ENCODE results near the gene CRYAA. TPM values are rescaled to one million over a fixed set of nuclear protein-coding genes. Genes with fewer than 3 reads are reported as not detected.

CRYAA gene
- total RNA-seq, 1 experiment from 2014 or later: not detected

Other genes with a start within 250 kb of the CRYAA start
- not detected in 2 replicates for gene ERVH48-1, start 243.4 kb upstream of the CRYAA start, total RNA-seq (2022)
- 13.4 and 15.0 TPM in 2 replicates for gene PKNOX1, start 194.4 kb upstream of the CRYAA start, total RNA-seq (2022)
- 71.2 and 89.4 TPM in 2 replicates for gene CBS, start 93.2 kb upstream of the CRYAA start, total RNA-seq (2022)
- gene U2AF1, start 61.4 kb upstream of the CRYAA start, total RNA-seq (2022): 37.9 and 38.0 TPM in 2 replicates

All from MCF 10A (cell line).